ENCODE data around the gene DRD4. TPM values are rescaled to one million over a fixed set of nuclear protein-coding genes. Genes with fewer than 3 reads are reported as not detected.

DRD4 gene
- total RNA-seq, result 0.08 TPM in 1 of 2 replicates, not detected in the other

DNA sequence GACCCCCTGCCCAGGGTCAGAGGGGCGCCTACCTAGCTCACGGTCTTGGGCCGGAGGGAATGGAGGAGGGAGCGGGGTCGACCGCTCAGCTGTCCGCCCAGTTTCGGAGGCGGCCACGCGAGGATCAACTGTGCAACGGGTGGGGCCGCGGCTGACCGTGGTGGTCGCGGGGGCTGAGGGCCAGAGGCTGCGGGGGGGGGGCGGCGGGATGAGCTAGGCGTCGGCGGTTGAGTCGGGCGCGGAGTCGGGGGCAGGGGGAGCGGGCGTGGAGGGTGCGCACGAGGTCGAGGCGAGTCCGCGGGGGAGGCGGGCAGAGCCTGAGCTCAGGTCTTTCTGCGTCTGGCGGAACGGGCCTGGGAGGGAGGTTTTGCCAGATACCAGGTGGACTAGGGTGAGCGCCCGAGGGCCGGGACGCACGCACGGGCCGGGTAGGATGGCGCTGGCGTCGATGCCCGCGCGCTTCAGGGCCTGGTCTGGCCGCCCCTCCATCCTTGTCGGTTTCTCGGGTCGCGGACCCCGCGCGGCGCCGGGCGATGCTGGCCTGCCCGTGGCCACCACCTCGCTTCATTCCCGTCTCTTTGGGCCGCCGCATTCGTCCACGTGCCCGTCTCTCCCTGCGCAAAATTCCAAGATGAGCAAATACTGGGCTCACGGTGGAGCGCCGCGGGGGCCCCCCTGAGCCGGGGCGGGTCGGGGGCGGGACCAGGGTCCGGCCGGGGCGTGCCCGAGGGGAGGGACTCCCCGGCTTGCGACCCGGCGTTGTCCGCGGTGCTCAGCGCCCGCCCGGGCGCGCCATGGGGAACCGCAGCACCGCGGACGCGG, at the start of gene DRD4:
TSS of gene DRD4 (plus strand) at position 759 of the 822 bp plus-strand sequence. CDS start at position 795, 36 bp downstream.
- peaks cover 53% of the 10 kb centered on the region for H3K27me3 ChIP-seq (ENCODE audit: control insufficient read depth, insufficient read depth, low read length)
- H3K4me3 ChIP-seq (ENCODE audit: low read depth, low read length), result no peak within 1 kb of the TSS
- TF ChIP-seq CTCF (IDR thresholded peaks at IDR 0.05; ENCODE audit: insufficient read depth, low read length, poor library complexity, severe bottlenecking), result no peak
- no peaks in the 10 kb centered on the region for H3K36me3 ChIP-seq (ENCODE audit: control insufficient read depth, insufficient read depth, low read length)
- DNase-seq (ENCODE audit: low read depth), result no peak

GRCh38 chr11:587546-587945, 49.5 kb upstream of the DRD4 start:
- DNase-seq (ENCODE audit: low read depth), result no peak
- H3K4me3 ChIP-seq (ENCODE audit: low read depth, low read length), result no peak overlapping the region
- TF ChIP-seq CTCF (IDR thresholded peaks at IDR 0.05; ENCODE audit: insufficient read depth, low read length, poor library complexity, severe bottlenecking), result no peak
- H3K36me3 ChIP-seq (ENCODE audit: control insufficient read depth, insufficient read depth, low read length), result peaks cover 3% of the 10 kb centered on the region
- H3K27me3 ChIP-seq (ENCODE audit: control insufficient read depth, insufficient read depth, low read length), result no peaks in the 10 kb centered on the region

DNA sequence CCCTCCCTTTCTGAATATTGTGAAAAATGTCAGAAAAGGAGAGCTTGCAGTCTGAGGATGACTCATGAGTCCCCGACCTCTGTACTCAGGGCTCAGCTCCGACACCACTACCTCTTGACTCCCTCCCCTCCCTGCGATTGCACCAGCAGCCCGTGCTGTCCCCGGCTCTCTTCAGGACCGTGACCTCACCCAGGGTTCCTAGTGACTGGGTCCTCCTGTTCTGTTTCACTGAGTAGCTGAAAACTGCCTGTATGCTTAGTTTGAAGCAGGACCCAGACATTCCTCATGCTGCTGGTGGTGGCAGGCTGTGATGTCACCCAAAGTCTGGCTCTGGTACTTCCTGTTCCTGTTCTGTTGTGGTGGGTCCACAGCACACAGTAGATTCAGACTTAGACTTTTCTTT, 49.1 kb upstream of the DRD4 start:
- Histone ChIP-seq H3K36me3 (ENCODE audit: control insufficient read depth, insufficient read depth, low read length) (peaks cover 3% of the 10 kb centered on the region), H3K27me3 (ENCODE audit: control insufficient read depth, insufficient read depth, low read length) (no peaks in the 10 kb centered on the region), H3K4me3 (ENCODE audit: low read depth, low read length) (no peak overlapping the region)
- TF ChIP-seq CTCF (IDR thresholded peaks at IDR 0.05; ENCODE audit: insufficient read depth, low read length, poor library complexity, severe bottlenecking), result no peak
- DNase-seq (ENCODE audit: low read depth), result peak; percentile 38

- Histone ChIP-seq H3K36me3 (ENCODE audit: control insufficient read depth, insufficient read depth, low read length) (peaks cover 3% of the 10 kb centered on the region), H3K27me3 (ENCODE audit: control insufficient read depth, insufficient read depth, low read length) (no peaks in the 10 kb centered on the region), H3K4me3 (ENCODE audit: low read depth, low read length) (no peak overlapping the region)
- no peak for DNase-seq (ENCODE audit: low read depth)
- TF ChIP-seq CTCF (IDR thresholded peaks at IDR 0.05; ENCODE audit: insufficient read depth, low read length, poor library complexity, severe bottlenecking), result no peak
Measured at GRCh38 chr11:589798-590197, 47.3 kb upstream of the DRD4 start.

GRCh38 chr11:590997-591396, 46.1 kb upstream of the DRD4 start:
- no peaks in the 10 kb centered on the region for H3K27me3 ChIP-seq (ENCODE audit: control insufficient read depth, insufficient read depth, low read length)
- peaks cover 3% of the 10 kb centered on the region for H3K36me3 ChIP-seq (ENCODE audit: control insufficient read depth, insufficient read depth, low read length)
- no peak for DNase-seq (ENCODE audit: low read depth)
- H3K4me3 ChIP-seq (ENCODE audit: low read depth, low read length), result no peak overlapping the region
- no peak for TF ChIP-seq CTCF (IDR thresholded peaks at IDR 0.05; ENCODE audit: insufficient read depth, low read length, poor library complexity, severe bottlenecking)

- TF ChIP-seq CTCF (IDR thresholded peaks at IDR 0.05; ENCODE audit: insufficient read depth, low read length, poor library complexity, severe bottlenecking), result no peak
- H3K36me3 ChIP-seq (ENCODE audit: control insufficient read depth, insufficient read depth, low read length), result peaks cover 6% of the 10 kb centered on the region
Measured at GRCh38 chr11:592501-592900, 44.6 kb upstream of the DRD4 start.

More at GRCh38 chr11:592501-592900, 44.6 kb upstream of the DRD4 start:
- DNase-seq (ENCODE audit: low read depth), result no peak
- no peaks in the 10 kb centered on the region for H3K27me3 ChIP-seq (ENCODE audit: control insufficient read depth, insufficient read depth, low read length)
- H3K4me3 ChIP-seq (ENCODE audit: low read depth, low read length), result no peak overlapping the region
